Tibial nerve (tissue), 4 donors: ENCODE measurements around the gene CEP290. TPM values are rescaled to one million over a fixed set of nuclear protein-coding genes. Genes with fewer than 3 reads are reported as not detected.
A peak's percentile ranks its signal among the peaks of the same experiment; 100 is the strongest.

Source experiments
- DNase-seq, 2 donors: peaks; one replicate each; pipeline ENCODE4 v3.0.0-alpha.2; 2019; ENCODE audit warnings: low spot score in 2 of 2
- H3K27ac ChIP-seq, 4 donors: fragments of 200-600 bp; sonication (generic) in 3 of 4; one replicate each; pipeline ENCODE4 v1.5.1; 2017 to 2019; ENCODE audit warnings: mild to moderate bottlenecking in 1 of 4
- H3K27me3 ChIP-seq, 2 donors: fragments of 200-600 bp; sonication (generic) in 1 of 2; one replicate each; pipeline versions ENCODE4 v1.5.1 to v1.6.0; 2017 to 2019
- H3K36me3 ChIP-seq, 3 donors: fragments of 200-600 bp; sonication (generic); one replicate each; pipeline ENCODE4 v1.5.1; 2018 to 2019
- H3K4me1 ChIP-seq, 4 donors: fragments of 200-600 bp; sonication (generic) in 3 of 4; one replicate each; pipeline ENCODE4 v1.5.1; 2017 to 2019
- H3K4me3 ChIP-seq, 4 donors: fragments of 200-600 bp; sonication (generic) in 3 of 4; one replicate each; pipeline ENCODE4 v1.5.1; 2017 to 2019; ENCODE audit warnings: mild to moderate bottlenecking in 1 of 4, moderate library complexity in 1 of 4
- H3K9me3 ChIP-seq, 4 donors: fragments of 200-600 bp; sonication (generic) in 3 of 4; one replicate each; pipeline ENCODE4 v1.5.1; 2017 to 2019
- CTCF ChIP-seq, 5 experiments: fragments of 200-600 bp in 3 of 5; fragments of 450-650 bp in 2 of 5; sonication (generic) in 3 of 5; IDR thresholded peaks; one replicate each; pipeline ENCODE4 v1.5.1; 2016 to 2019; ENCODE audit warnings: antibody characterized with exemption in 5 of 5, mild to moderate bottlenecking in 3 of 5, moderate library complexity in 2 of 5
- EP300 ChIP-seq, 2 donors: sonication (generic); formaldehyde crosslinking; IDR thresholded peaks; one replicate each; pipeline ENCODE4 v1.6.1; 2017; ENCODE audit warnings: antibody characterized with exemption in 2 of 2, mild to moderate bottlenecking in 1 of 2
- POLR2A ChIP-seq, 2 donors: fragments of 450-650 bp; IDR thresholded peaks; one replicate each; pipeline ENCODE4 v1.6.1; 2017; ENCODE audit warnings: antibody characterized with exemption in 2 of 2, mild to moderate bottlenecking in 2 of 2, moderate library complexity in 2 of 2
- WGBS, 2 donors: methylation state at CpG; one replicate each; pipeline ENCODE4 v1.1.5; 2018; 5-methylcytosine and 5-hydroxymethylcytosine counted together
- total RNA-seq, 4 donors: library from RNA; depleted of rRNA; stranded (reverse); fragments of >200 nt; gene quantifications; one replicate each; pipeline ENCODE4 v1.1.0, GENCODE V29; 2016

Gene CEP290
- total RNA-seq, 4 donors from 2014 or later: 34.3 to 43.7 (median 38.3) TPM

DNA sequence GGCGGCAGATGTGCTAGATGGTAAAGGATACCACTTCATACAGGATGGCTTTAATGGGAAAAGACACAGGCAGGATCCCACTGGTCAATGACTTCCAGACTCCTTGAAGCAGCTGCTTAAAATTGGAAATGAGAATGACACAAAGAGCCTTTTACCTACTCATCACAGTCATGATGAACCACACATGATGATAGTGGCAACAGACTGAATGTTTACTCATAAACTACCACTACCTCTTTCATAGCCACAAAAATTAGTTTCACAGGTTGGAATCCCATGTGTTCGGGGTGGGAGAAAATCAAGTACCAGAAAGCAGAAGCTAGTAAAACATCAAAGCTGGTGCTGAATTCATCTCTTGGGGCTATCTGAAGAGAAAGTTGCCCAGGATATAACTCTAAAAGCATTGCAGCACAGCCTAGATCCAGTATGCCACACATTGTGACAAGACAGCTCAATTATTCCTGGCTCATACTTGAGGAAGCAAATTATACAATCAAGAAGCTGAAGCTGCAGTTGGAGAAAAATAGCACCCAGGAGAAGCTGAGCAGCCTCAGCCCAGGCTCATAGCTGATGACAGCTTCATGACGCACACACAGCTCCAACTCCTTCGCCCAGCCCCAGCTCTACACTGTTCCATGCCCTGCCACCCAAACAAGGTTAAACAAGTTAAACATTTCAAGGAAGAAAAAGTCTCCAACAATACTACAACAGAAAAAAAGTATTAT lies 83.7 kb downstream of the CEP290 start:
- no peaks in the 10 kb centered on the region for H3K27me3 ChIP-seq
- peaks cover 0 to 5% (median 0%) of the 10 kb centered on the region in 4 donors for H3K4me1 ChIP-seq
- TF ChIP-seq EP300 (IDR thresholded peaks at IDR 0.05): no peak
- TF ChIP-seq POLR2A (IDR thresholded peaks at IDR 0.05): no peak
- no peak for TF ChIP-seq CTCF (IDR thresholded peaks at IDR 0.05)
- no peak overlapping the region for H3K4me3 ChIP-seq
- 96 to 98% methylated on average over 4 of the region's 4 CpGs for WGBS, 2 donors
- H3K9me3 ChIP-seq: no peaks in the 10 kb centered on the region
- no peak overlapping the region for H3K27ac ChIP-seq
- H3K36me3 ChIP-seq: peaks cover 0 to 43% (median 0%) of the 10 kb centered on the region in 3 donors
- no peak for DNase-seq

DNA sequence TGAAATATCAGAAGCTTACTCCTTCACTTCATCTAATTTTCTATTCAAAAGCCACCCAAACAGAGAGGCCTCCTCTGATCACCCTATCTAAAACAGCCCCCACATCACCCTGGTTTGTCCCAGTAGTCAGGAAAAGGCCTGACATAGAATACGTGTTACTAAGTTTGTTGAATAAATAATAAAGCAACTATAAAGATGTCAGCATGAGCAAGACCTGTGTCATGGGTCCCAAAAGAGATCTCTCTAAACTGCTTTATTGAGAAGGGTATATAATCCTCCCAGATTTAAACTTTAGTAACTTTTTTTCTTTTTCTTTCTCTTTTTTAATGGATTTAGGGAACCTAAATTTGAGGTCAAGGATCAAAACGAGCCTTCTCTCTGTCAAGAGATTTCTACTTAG lies 85.3 kb downstream of the CEP290 start:
- H3K4me3 ChIP-seq: no peak overlapping the region
- peaks cover 0 to 48% (median 0%) of the 10 kb centered on the region in 3 donors for H3K36me3 ChIP-seq
- H3K27ac ChIP-seq: no peak overlapping the region
- H3K9me3 ChIP-seq: no peaks in the 10 kb centered on the region
- no peaks in the 10 kb centered on the region for H3K27me3 ChIP-seq
- WGBS, 2 donors: 72 to 80% methylated on average over 2 of the region's 2 CpGs
- DNase-seq: no peak
- TF ChIP-seq CTCF (IDR thresholded peaks at IDR 0.05): no peak
- TF ChIP-seq POLR2A (IDR thresholded peaks at IDR 0.05): no peak
- no peak for TF ChIP-seq EP300 (IDR thresholded peaks at IDR 0.05)
- H3K4me1 ChIP-seq: peaks cover 0 to 5% (median 0%) of the 10 kb centered on the region in 4 donors

DNA sequence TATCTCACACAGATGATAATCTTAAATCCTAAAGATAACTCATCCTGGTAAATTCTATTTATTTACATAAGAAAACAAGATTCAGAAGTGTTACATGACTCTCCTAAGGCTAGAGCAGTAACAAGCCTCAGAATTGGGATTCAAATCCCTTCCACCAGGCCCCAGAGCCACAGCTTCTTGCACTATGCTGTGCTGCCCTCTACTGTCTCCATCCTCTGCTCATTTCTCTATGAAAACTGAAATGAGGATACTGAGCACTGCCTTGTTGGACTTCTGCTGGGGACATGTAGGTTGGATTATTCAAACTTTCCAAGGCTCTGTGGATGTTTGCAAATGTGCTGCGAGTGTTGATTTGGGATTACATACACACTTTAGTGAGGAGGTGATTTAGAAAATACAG lies 89.2 kb downstream of the CEP290 start:
- no peak overlapping the region for H3K27ac ChIP-seq
- no peaks in the 10 kb centered on the region for H3K9me3 ChIP-seq
- H3K27me3 ChIP-seq: no peaks in the 10 kb centered on the region
- H3K4me3 ChIP-seq: no peak overlapping the region
- TF ChIP-seq EP300 (IDR thresholded peaks at IDR 0.05): no peak
- no peak for TF ChIP-seq POLR2A (IDR thresholded peaks at IDR 0.05)
- TF ChIP-seq CTCF (IDR thresholded peaks at IDR 0.05): peak in 3 of 5 experiments; percentile 13 to 30 (median 29)
- peaks cover 0 to 58% (median 6%) of the 10 kb centered on the region in 3 donors for H3K36me3 ChIP-seq
- peak in 1 of 2 donors; percentile 15 for DNase-seq
- peaks cover 0 to 5% (median 0%) of the 10 kb centered on the region in 4 donors for H3K4me1 ChIP-seq
- WGBS, 2 donors: 76% methylated on average over 1 of the region's 1 CpG

GRCh38 chr12:88044035-88044434 lies 97.9 kb downstream of the CEP290 start:
- no peaks in the 10 kb centered on the region for H3K27me3 ChIP-seq
- H3K36me3 ChIP-seq: peaks cover 0 to 60% (median 6%) of the 10 kb centered on the region in 3 donors
- no peak for DNase-seq
- no peaks in the 10 kb centered on the region for H3K9me3 ChIP-seq
- no peak for TF ChIP-seq POLR2A (IDR thresholded peaks at IDR 0.05)
- TF ChIP-seq EP300 (IDR thresholded peaks at IDR 0.05): no peak
- TF ChIP-seq CTCF (IDR thresholded peaks at IDR 0.05): no peak
- H3K27ac ChIP-seq: no peak overlapping the region
- H3K4me1 ChIP-seq: peaks cover 0 to 4% (median 0%) of the 10 kb centered on the region in 4 donors
- no peak overlapping the region for H3K4me3 ChIP-seq
- 97 to 99% methylated on average over 5 of the region's 5 CpGs for WGBS, 2 donors

DNA sequence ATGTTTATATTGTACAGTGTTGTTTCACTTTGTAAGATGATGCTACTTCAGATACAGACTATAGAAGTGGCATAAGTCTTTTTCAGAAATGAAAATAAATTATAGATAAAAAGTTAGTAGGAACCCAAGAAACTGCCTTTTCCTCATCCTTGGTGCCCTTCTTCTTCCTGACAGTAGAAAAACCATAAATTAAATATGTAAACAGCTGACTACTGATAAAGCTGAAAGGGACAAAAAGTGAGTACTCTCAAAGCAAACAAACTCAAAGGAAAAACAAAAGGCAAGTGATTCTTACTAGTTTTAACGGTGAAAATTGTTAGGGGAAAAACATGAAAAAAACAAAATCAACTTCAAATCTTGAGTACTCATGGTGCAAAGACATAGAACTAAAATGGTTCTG lies 104.1 kb downstream of the CEP290 start:
- no peak for TF ChIP-seq POLR2A (IDR thresholded peaks at IDR 0.05)
- no peak for TF ChIP-seq CTCF (IDR thresholded peaks at IDR 0.05)
- no peak for TF ChIP-seq EP300 (IDR thresholded peaks at IDR 0.05)
- H3K36me3 ChIP-seq: peaks cover 0 to 4% (median 0%) of the 10 kb centered on the region in 3 donors
- H3K27ac ChIP-seq: no peak overlapping the region
- no peak overlapping the region for H3K4me3 ChIP-seq
- no peaks in the 10 kb centered on the region for H3K27me3 ChIP-seq
- H3K4me1 ChIP-seq: peaks cover 0 to 39% (median 8%) of the 10 kb centered on the region in 4 donors
- no peaks in the 10 kb centered on the region for H3K9me3 ChIP-seq
- WGBS, 2 donors: 85 to 97% methylated on average over 1 of the region's 1 CpG
- DNase-seq: no peak
